Lung (tissue), 12 donors: ENCODE data around the gene ARFIP1. TPM values are rescaled to one million over a fixed set of nuclear protein-coding genes. Genes with fewer than 3 reads are reported as not detected.

ENCODE experiments used
- ATAC-seq: fragments of 200-7000 bp; cut with Tn5 transposase; one replicate; pipeline ENCODE4 v1.9.1; 2020; ENCODE audit warnings: moderate number of reproducible peaks; ENCODE audit not compliant: insufficient read depth, low FRiP score
- DNase-seq, 3 donors: peaks; one replicate each; pipeline ENCODE4 v3.0.0-alpha.2; 2013 to 2017
- H3K27ac ChIP-seq, 2 donors: one replicate each; pipeline ENCODE4 v1.5.1; 2013; ENCODE audit warnings: mild to moderate bottlenecking in 2 of 2, moderate library complexity in 2 of 2, control low read depth in 1 of 2, inconsistent platforms in 1 of 2, low read depth in 1 of 2, low read length in 1 of 2
- H3K27me3 ChIP-seq, 3 donors: one replicate each; pipeline ENCODE4 v1.5.1; 2013; ENCODE audit warnings: low read length in 2 of 3; ENCODE audit not compliant: control insufficient read depth in 3 of 3, insufficient read depth in 3 of 3
- H3K36me3 ChIP-seq, 4 donors: one replicate each; pipeline ENCODE4 v1.5.1; 2013; ENCODE audit warnings: low read length in 4 of 4, mild to moderate bottlenecking in 1 of 4, moderate library complexity in 1 of 4; ENCODE audit not compliant: control insufficient read depth in 4 of 4, insufficient read depth in 4 of 4
- H3K4me1 ChIP-seq, 5 donors: one replicate each; pipeline ENCODE4 v1.5.1; 2013; ENCODE audit warnings: low read length in 5 of 5, mild to moderate bottlenecking in 2 of 5, moderate library complexity in 1 of 5; ENCODE audit not compliant: control insufficient read depth in 5 of 5, insufficient read depth in 5 of 5
- H3K4me3 ChIP-seq: one replicate; pipeline ENCODE4 v1.5.1; 2013; ENCODE audit warnings: mild to moderate bottlenecking, control low read depth, moderate library complexity
- H3K9ac ChIP-seq, 2 donors: one replicate each; pipeline ENCODE4 v1.5.1; 2013; ENCODE audit warnings: low read length in 2 of 2, control low read depth in 1 of 2; ENCODE audit not compliant: insufficient read depth in 1 of 2
- H3K9me3 ChIP-seq, 4 donors: one replicate each; pipeline ENCODE4 v1.5.1; 2013; ENCODE audit warnings: low read length in 3 of 4, mild to moderate bottlenecking in 1 of 4, moderate library complexity in 1 of 4; ENCODE audit not compliant: control insufficient read depth in 4 of 4, insufficient read depth in 3 of 4
- whole genome bisulfite sequencing, 2 donors: extraction: QIAGEN DNeasy Blood & Tissue Kit; methylation state at CpG; one replicate each; pipeline ENCODE4 v1.1.7; 2013; 5-methylcytosine and 5-hydroxymethylcytosine counted together
- polyA plus RNA-seq, 2 donors: library from polyadenylated mRNA; stranded (reverse); fragments of 200-250 nt; gene quantifications; one replicate each; pipeline ENCODE4 v1.2.1, GENCODE V29; 2013
- total RNA-seq, 2 donors: library from RNA; depleted of rRNA in 1 of 2; stranded (reverse); fragments of >200 nt in 1 of 2; gene quantifications; one replicate each; pipeline ENCODE4 v1.2.1, GENCODE V29; 2014 to 2021
- TF ChIP-seq, protein P1 (sequence below): IDR thresholded peaks from 2 replicates; pipeline ENCODE4 v1.5.1; 2012; ENCODE audit warnings: mild to moderate bottlenecking; ENCODE audit errors: control extremely low read depth, extremely low read depth
- donor health status: control.
- donor health status: control.
- donor health status: Bipolar disorder and iron deficiency.
- donor health status: healthy.
- donor health status: DM: yes; HTN: yes; CAD: no.

Gene ARFIP1
- total and polyA plus RNA-seq, 4 donors = 20.9 to 65.8 (median 25.1) TPM

DNA sequence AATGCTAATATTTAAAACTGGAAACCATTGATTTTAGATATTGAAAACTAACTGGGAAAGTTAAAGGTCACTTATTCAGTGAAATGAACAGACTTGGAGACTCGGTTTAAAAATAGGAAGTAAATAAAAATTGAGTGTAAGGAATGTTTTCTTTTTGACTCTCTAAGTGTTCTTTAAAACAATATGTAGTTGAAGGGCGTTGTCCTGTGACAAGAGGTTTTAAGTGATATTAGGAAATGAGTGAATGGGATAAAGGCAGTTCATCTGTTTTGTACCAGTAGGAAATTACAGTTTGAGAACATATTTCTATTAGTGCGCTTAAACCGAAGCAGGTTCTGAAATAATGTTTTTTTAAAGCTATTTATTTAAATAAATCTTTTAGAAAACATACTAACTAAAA is 77.2 kb downstream of the ARFIP1 start:
- Histone ChIP-seq H3K9ac (no peak overlapping the region), H3K27ac (no peak overlapping the region), H3K4me1 (peaks cover 0 to 6% (median 0%) of the 10 kb centered on the region in 5 donors), H3K9me3 (peaks cover 0 to 21% (median 6%) of the 10 kb centered on the region in 4 donors), H3K4me3 (no peak overlapping the region), H3K36me3 (no peaks in the 10 kb centered on the region), H3K27me3 (no peaks in the 10 kb centered on the region)
- DNase-seq (no peak), ATAC-seq (no peak)
- TF ChIP-seq, protein P1, sequence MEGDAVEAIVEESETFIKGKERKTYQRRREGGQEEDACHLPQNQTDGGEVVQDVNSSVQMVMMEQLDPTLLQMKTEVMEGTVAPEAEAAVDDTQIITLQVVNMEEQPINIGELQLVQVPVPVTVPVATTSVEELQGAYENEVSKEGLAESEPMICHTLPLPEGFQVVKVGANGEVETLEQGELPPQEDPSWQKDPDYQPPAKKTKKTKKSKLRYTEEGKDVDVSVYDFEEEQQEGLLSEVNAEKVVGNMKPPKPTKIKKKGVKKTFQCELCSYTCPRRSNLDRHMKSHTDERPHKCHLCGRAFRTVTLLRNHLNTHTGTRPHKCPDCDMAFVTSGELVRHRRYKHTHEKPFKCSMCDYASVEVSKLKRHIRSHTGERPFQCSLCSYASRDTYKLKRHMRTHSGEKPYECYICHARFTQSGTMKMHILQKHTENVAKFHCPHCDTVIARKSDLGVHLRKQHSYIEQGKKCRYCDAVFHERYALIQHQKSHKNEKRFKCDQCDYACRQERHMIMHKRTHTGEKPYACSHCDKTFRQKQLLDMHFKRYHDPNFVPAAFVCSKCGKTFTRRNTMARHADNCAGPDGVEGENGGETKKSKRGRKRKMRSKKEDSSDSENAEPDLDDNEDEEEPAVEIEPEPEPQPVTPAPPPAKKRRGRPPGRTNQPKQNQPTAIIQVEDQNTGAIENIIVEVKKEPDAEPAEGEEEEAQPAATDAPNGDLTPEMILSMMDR = no peak
- WGBS, 2 donors = 57 to 61% methylated on average over 4 of the region's 4 CpGs

DNA sequence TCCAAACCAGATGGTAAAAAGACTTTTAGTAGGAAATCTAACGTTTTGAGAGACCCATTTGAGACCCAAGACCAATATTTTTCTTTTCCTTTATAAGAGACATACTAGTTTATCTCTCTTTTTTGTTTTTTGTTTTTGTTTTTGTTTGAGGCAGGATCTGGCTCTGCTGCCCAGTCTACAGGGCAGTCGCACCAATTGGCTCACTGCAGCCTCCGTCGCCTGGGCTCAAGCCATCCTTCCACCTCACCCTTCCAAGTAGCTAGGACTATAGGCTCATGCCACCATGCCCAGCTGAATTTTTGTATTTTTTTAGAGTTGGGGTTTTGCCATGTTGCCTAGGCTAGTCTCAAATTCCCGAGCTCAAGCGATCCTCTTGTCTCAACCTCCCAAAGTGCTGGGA is 79.2 kb downstream of the ARFIP1 start:
- ATAC-seq (no peak), DNase-seq (no peak)
- Histone ChIP-seq H3K4me1 (peaks cover 0 to 6% (median 0%) of the 10 kb centered on the region in 5 donors), H3K27ac (no peak overlapping the region), H3K36me3 (no peaks in the 10 kb centered on the region), H3K4me3 (no peak overlapping the region), H3K27me3 (no peaks in the 10 kb centered on the region), H3K9me3 (peaks cover 0 to 9% (median under 1%) of the 10 kb centered on the region in 4 donors), H3K9ac (no peak overlapping the region)
- WGBS, 2 donors = 95 to 96% methylated on average over 6 of the region's 6 CpGs
- TF ChIP-seq, protein P1 = no peak

DNA sequence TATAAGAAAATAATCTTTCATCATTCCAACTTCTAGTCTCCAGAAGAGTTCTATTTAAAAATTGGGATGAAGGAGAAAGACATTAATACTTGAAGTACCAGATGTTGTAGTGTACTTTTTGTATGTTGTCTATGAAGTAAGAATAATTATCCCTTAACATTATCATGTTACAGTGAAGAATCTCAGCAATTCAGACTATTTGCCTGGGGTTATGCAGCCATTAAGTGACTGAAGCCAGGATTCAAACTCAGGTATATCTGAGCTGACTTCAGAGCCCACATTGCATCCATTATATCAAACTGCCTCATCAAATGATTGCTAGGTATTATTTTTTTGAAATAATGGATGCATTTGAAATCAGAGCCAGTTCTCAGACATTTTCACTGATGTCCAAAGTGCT is 80.3 kb downstream of the ARFIP1 start:
- H3K27ac ChIP-seq = no peak overlapping the region
- no peak overlapping the region for H3K9ac ChIP-seq
- no peaks in the 10 kb centered on the region for H3K27me3 ChIP-seq
- no peak overlapping the region for H3K4me3 ChIP-seq
- no peak for DNase-seq
- TF ChIP-seq, protein P1 = no peak
- ATAC-seq = no peak
- H3K9me3 ChIP-seq = peaks cover 0 to 4% (median 0%) of the 10 kb centered on the region in 4 donors
- peaks cover 0 to 2% (median 0%) of the 10 kb centered on the region in 4 donors for H3K36me3 ChIP-seq
- H3K4me1 ChIP-seq = peaks cover 0 to 6% (median 0%) of the 10 kb centered on the region in 5 donors

DNA sequence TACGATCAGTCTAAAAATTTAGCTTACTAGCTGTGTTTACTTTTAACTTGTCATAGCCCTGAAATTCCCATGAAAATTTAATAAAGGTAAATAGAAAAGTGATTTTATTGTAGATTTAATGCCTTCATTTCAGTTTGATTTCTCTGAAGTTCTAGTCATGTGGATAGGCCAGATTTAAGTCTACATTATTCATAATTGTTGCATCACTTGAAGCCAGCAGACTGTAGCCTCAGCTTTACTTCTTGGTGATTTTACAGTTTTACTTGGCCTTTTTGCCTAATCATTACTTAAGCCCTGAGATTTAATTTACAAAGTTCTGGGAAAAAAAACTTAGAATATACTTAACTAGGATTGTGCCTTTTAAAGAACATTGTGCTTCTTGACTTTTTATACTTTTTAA is 82.9 kb downstream of the ARFIP1 start:
- 96 to 97% methylated on average over 1 of the region's 1 CpG for WGBS, 2 donors
- ATAC-seq = no peak
- peaks cover 0 to 3% (median 0%) of the 10 kb centered on the region in 5 donors for H3K4me1 ChIP-seq

More for the DNA sequence above, 82.9 kb downstream of the ARFIP1 start:
- Histone ChIP-seq H3K27ac (no peak overlapping the region), H3K4me3 (no peak overlapping the region), H3K27me3 (no peaks in the 10 kb centered on the region), H3K36me3 (peaks cover 0 to 4% (median 2%) of the 10 kb centered on the region in 4 donors), H3K9ac (no peak overlapping the region), H3K9me3 (no peaks in the 10 kb centered on the region)
- TF ChIP-seq, protein P1 = no peak
- DNase-seq = no peak
